ENCODE data around the gene ZNF638. TPM values are rescaled to one million over a fixed set of nuclear protein-coding genes. Genes with fewer than 3 reads are reported as not detected.

Gene ZNF638
- total and polyA plus RNA-seq, 10 of the 15 experiments (the other 5 are each of a cell fraction or from before 2014, with no cell fraction given): 37.6 to 133 (median 64.5) TPM

GRCh38 chr2:71333619-71334018 is 2.0 kb downstream of the ZNF638 start (continued):
- TF ChIP-seq EED (IDR thresholded peaks at IDR 0.05; ENCODE audit: low read depth) (no peak), BCLAF1 (IDR thresholded peaks at IDR 0.05) (no peak), SIX5 (IDR thresholded peaks at IDR 0.05; ENCODE audit: low read depth, low read length, severe bottlenecking) (no peak), IRF5 (IDR thresholded peaks at IDR 0.05; ENCODE audit: borderline replicate concordance) (no peak)
- TF ChIP-seq, protein P1, sequence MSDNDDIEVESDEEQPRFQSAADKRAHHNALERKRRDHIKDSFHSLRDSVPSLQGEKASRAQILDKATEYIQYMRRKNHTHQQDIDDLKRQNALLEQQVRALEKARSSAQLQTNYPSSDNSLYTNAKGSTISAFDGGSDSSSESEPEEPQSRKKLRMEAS (IDR thresholded peaks at IDR 0.05; ENCODE audit: low read depth, low read length): no peak

GRCh38 chr2:71336384-71336783 is 4.8 kb downstream of the ZNF638 start:
- H3K4me2 ChIP-seq (ENCODE audit: control insufficient read depth, insufficient read depth): no peak overlapping the region; the same call in 1 of the 2 replicates
- H4K20me1 ChIP-seq (ENCODE audit: control insufficient read depth, insufficient read depth): no peaks in the 10 kb centered on the region; the same call in 1 of the 2 replicates
- in situ Hi-C loops (cut with MboI) (no loop called here), intact Hi-C loops (cut with micrococcal nuclease; ENCODE audit: unreplicated experiment) (no loop called here)
- H3K9me3 ChIP-seq (replicated peaks; ENCODE audit: control insufficient read depth, insufficient read depth, low read length): no peaks in the 10 kb centered on the region; the same call in 2 of the 3 replicates
- H3K27me3 ChIP-seq (replicated peaks in 1 of 2; ENCODE audit: control insufficient read depth in 2 of 2, insufficient read depth in 2 of 2, low read length in 1 of 2): no peaks in the 10 kb centered on the region
- no peaks in the 10 kb centered on the region for H3K4me1 ChIP-seq (ENCODE audit: control insufficient read depth, insufficient read depth, low read length)
- DNase-seq (ENCODE audit: low read depth, low spot score) (no peak), FAIRE-seq (no peak), ATAC-seq (no peak)
- no TSS peak for BruUV-seq (replicated peaks)
- no peak overlapping the region for H3K9ac ChIP-seq (ENCODE audit: control insufficient read depth, insufficient read depth, low read length)
- POLR2A ChIA-PET: no interaction called here
- peaks cover 0 to 4% of the 10 kb centered on the region in 2 experiments; a peak in 1 of 4 replicates for H3K36me3 ChIP-seq (ENCODE audit: control insufficient read depth in 2 of 2, insufficient read depth in 2 of 2, low read length in 1 of 2)
- CTCF ChIA-PET: interaction anchor here (0.7 kb wide), 2 partner anchors 9 to 467 kb away, joined by 3 read pairs; no protein-coding TSS in a partner anchor
- RAD21 ChIA-PET (ENCODE audit: unreplicated experiment): interaction anchor here (0.7 kb wide), 1 partner anchor 34 kb away, joined by 3 read pairs; no protein-coding TSS in a partner anchor
- SMC1A ChIA-PET (ENCODE audit: uncharacterized antibody, unreplicated experiment): interaction anchor here (0.9 to 4.4 kb wide), 2 partner anchors 16 to 36 kb away, joined by 3 to 20 read pairs; no protein-coding TSS in a partner anchor
- WGBS (ENCODE audit: insufficient coverage, insufficient replicate concordance, low lambda C conversion rate, missing lambda C conversion rate): 100% methylated on average over 2 of the region's 2 CpGs
- H3K27ac ChIP-seq (ENCODE audit: control insufficient read depth, insufficient read depth): no peak overlapping the region
- no peak overlapping the region for H3K4me3 ChIP-seq
- H3K79me2 ChIP-seq (ENCODE audit: control insufficient read depth, insufficient read depth, low read length): peaks cover 94% of the 10 kb centered on the region
- H2AFZ ChIP-seq (ENCODE audit: control insufficient read depth, low read depth, low read length): no peak overlapping the region
- TF ChIP-seq NRF1 (conservative IDR thresholded peaks at IDR 0.05; ENCODE audit: low read depth, low read length) (no peak), RAD21 (IDR thresholded peaks at IDR 0.05; ENCODE audit: insufficient read depth, low read depth, low read length) (no peak), GABPA (IDR thresholded peaks at IDR 0.05; ENCODE audit: low read depth) (no peak), MEF2A (IDR thresholded peaks at IDR 0.05; ENCODE audit: insufficient read depth, low read depth, low read length) (no peak), ZNF274 (IDR thresholded peaks at IDR 0.05; ENCODE audit: insufficient read depth, insufficient read length) (no peak)
- TF ChIP-seq, protein P2, sequence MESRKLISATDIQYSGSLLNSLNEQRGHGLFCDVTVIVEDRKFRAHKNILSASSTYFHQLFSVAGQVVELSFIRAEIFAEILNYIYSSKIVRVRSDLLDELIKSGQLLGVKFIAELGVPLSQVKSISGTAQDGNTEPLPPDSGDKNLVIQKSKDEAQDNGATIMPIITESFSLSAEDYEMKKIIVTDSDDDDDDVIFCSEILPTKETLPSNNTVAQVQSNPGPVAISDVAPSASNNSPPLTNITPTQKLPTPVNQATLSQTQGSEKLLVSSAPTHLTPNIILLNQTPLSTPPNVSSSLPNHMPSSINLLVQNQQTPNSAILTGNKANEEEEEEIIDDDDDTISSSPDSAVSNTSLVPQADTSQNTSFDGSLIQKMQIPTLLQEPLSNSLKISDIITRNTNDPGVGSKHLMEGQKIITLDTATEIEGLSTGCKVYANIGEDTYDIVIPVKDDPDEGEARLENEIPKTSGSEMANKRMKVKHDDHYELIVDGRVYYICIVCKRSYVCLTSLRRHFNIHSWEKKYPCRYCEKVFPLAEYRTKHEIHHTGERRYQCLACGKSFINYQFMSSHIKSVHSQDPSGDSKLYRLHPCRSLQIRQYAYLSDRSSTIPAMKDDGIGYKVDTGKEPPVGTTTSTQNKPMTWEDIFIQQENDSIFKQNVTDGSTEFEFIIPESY (IDR thresholded peaks at IDR 0.05): no peak
- TF ChIP-seq, protein P3, sequence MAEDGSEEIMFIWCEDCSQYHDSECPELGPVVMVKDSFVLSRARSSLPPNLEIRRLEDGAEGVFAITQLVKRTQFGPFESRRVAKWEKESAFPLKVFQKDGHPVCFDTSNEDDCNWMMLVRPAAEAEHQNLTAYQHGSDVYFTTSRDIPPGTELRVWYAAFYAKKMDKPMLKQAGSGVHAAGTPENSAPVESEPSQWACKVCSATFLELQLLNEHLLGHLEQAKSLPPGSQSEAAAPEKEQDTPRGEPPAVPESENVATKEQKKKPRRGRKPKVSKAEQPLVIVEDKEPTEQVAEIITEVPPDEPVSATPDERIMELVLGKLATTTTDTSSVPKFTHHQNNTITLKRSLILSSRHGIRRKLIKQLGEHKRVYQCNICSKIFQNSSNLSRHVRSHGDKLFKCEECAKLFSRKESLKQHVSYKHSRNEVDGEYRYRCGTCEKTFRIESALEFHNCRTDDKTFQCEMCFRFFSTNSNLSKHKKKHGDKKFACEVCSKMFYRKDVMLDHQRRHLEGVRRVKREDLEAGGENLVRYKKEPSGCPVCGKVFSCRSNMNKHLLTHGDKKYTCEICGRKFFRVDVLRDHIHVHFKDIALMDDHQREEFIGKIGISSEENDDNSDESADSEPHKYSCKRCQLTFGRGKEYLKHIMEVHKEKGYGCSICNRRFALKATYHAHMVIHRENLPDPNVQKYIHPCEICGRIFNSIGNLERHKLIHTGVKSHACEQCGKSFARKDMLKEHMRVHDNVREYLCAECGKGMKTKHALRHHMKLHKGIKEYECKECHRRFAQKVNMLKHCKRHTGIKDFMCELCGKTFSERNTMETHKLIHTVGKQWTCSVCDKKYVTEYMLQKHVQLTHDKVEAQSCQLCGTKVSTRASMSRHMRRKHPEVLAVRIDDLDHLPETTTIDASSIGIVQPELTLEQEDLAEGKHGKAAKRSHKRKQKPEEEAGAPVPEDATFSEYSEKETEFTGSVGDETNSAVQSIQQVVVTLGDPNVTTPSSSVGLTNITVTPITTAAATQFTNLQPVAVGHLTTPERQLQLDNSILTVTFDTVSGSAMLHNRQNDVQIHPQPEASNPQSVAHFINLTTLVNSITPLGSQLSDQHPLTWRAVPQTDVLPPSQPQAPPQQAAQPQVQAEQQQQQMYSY (CRISPR knock-in tag; IDR thresholded peaks at IDR 0.05): no peak

Measured in GM12878 (cell line).